ENCODE data around the gene VPS52.
"Not testable (repeated sequence)": the region's sequence is repeated elsewhere in the genome, so short reads cannot be mapped to it uniquely, and the experiment has no call there.

Gene VPS52

GRCh38 chr6:33249732-33250630, 21.7 kb downstream of the VPS52 start:
- DNase-seq (ENCODE audit: low read depth): no peak

- DNase-seq (ENCODE audit: low read depth): peak; percentile 88
Observed at GRCh38 chr6:33248932-33249731, 22.5 kb downstream of the VPS52 start.

GRCh38 chr6:33248643-33248931, 23.1 kb downstream of the VPS52 start:
- peak; percentile 6 for DNase-seq (ENCODE audit: low read depth)

- peak; percentile 88 for DNase-seq (ENCODE audit: low read depth)
Observed at GRCh38 chr6:33247977-33248642, 23.6 kb downstream of the VPS52 start.

- no peak for DNase-seq (ENCODE audit: low read depth)
Observed at GRCh38 chr6:33243476-33243875, 28.2 kb downstream of the VPS52 start.

GRCh38 chr6:33241968-33242367, 29.7 kb downstream of the VPS52 start:
- DNase-seq (ENCODE audit: low read depth): no peak

- no peak for DNase-seq (ENCODE audit: low read depth)
Observed at GRCh38 chr6:33237741-33238140, 33.9 kb downstream of the VPS52 start.

GRCh38 chr6:33236852-33237251, 34.8 kb downstream of the VPS52 start:
- no peak for DNase-seq (ENCODE audit: low read depth)

- DNase-seq (ENCODE audit: low read depth): no peak
Observed at GRCh38 chr6:33236328-33236727, 35.3 kb downstream of the VPS52 start.

GRCh38 chr6:33235221-33235634, 36.4 kb downstream of the VPS52 start:
- DNase-seq (ENCODE audit: low read depth): no peak

- DNase-seq (ENCODE audit: low read depth): not testable (repeated sequence)
Observed at GRCh38 chr6:33226503-33227120, 45.1 kb downstream of the VPS52 start.

GRCh38 chr6:33217681-33218080, 54.0 kb downstream of the VPS52 start:
- DNase-seq (ENCODE audit: low read depth): no peak

GRCh38 chr6:33217246-33217645, 54.4 kb downstream of the VPS52 start:
- no peak for DNase-seq (ENCODE audit: low read depth)

- DNase-seq (ENCODE audit: low read depth): no peak
Observed at GRCh38 chr6:33216117-33216649, 55.5 kb downstream of the VPS52 start.

- DNase-seq (ENCODE audit: low read depth): no peak
Observed at GRCh38 chr6:33215271-33216116, 56.2 kb downstream of the VPS52 start.

GRCh38 chr6:33213989-33214335, 57.7 kb downstream of the VPS52 start:
- no peak for DNase-seq (ENCODE audit: low read depth)

- DNase-seq (ENCODE audit: low read depth): no peak
Observed at GRCh38 chr6:33213166-33213988, 58.3 kb downstream of the VPS52 start.

GRCh38 chr6:33212857-33213165, 58.9 kb downstream of the VPS52 start:
- no peak for DNase-seq (ENCODE audit: low read depth)

GRCh38 chr6:33211666-33212422, 59.8 kb downstream of the VPS52 start:
- no peak for DNase-seq (ENCODE audit: low read depth)

GRCh38 chr6:33211136-33211535, 60.5 kb downstream of the VPS52 start:
- DNase-seq (ENCODE audit: low read depth): no peak

Data from stimulated activated CD8-positive, alpha-beta memory T cell treated with anti-CD3 and anti-CD28 coated beads, Interleukin-12 subunit alpha, Interleukin-12 subunit beta, amount 100 ng/mL, for 1 hour (primary cell).